Heart left ventricle (tissue), 16 donors: ENCODE measurements around the gene RUNX2. TPM values are rescaled to one million over a fixed set of nuclear protein-coding genes. Genes with fewer than 3 reads are reported as not detected.
A peak's percentile ranks its signal among the peaks of the same experiment; 100 is the strongest.

Experiments
- ATAC-seq, 4 donors: fragments of 200-7000 bp; cut with Tn5 transposase; one replicate each; pipeline ENCODE4 v1.9.1; 2020 to 2022; ENCODE audit warnings: moderate library complexity in 4 of 4, mild to moderate bottlenecking in 3 of 4, moderate number of reproducible peaks in 1 of 4
- DNase-seq, 5 donors: peaks; one replicate each; pipeline ENCODE4 v3.0.0-alpha.2; 2020
- H3K27ac ChIP-seq, 12 donors: fragments of 200-600 bp; sonication (generic) in 4 of 12; one replicate each; pipeline versions ENCODE4 v1.5.0 to v1.8.0; 2016 to 2022; ENCODE audit warnings: mild to moderate bottlenecking in 2 of 12
- H3K27me3 ChIP-seq, 9 donors: fragments of 200-600 bp; sonication (generic) in 2 of 9; one replicate each; pipeline versions ENCODE4 v1.5.1 to v1.8.0; 2016 to 2022; ENCODE audit warnings: mild to moderate bottlenecking in 3 of 9
- H3K36me3 ChIP-seq, 9 donors: fragments of 200-600 bp; sonication (generic) in 2 of 9; one replicate each; pipeline versions ENCODE4 v1.5.0 to v1.8.0; 2018 to 2022; ENCODE audit warnings: mild to moderate bottlenecking in 2 of 9
- H3K4me1 ChIP-seq, 12 donors: fragments of 200-600 bp; sonication (generic) in 4 of 12; one replicate each; pipeline versions ENCODE4 v1.5.0 to v1.8.0; 2016 to 2022; ENCODE audit warnings: mild to moderate bottlenecking in 3 of 12
- H3K4me3 ChIP-seq, 12 donors: fragments of 200-600 bp; sonication (generic) in 4 of 12; one replicate each; pipeline versions ENCODE4 v1.5.0 to v1.8.0; 2017 to 2022; ENCODE audit warnings: mild to moderate bottlenecking in 9 of 12, moderate library complexity in 4 of 12
- H3K9me3 ChIP-seq, 12 donors: fragments of 200-600 bp; sonication (generic) in 4 of 12; one replicate each; pipeline versions ENCODE4 v1.5.0 to v1.8.0; 2016 to 2022; ENCODE audit warnings: mild to moderate bottlenecking in 1 of 12
- POLR2A ChIP-seq, 2 donors: fragments of 450-650 bp; IDR thresholded peaks; one replicate each; pipeline ENCODE4 v1.6.1; 2017; ENCODE audit warnings: antibody characterized with exemption in 2 of 2, mild to moderate bottlenecking in 2 of 2, moderate library complexity in 2 of 2
- WGBS, 4 donors: extraction: QIAGEN DNeasy Blood & Tissue Kit in 2 of 4; methylation state at CpG; one replicate each; pipeline versions ENCODE4 v1.1.5 to v1.1.7; 2013 to 2018; 5-methylcytosine and 5-hydroxymethylcytosine counted together
- intact Hi-C, 10 donors: fragments of 100-400 bp; cut with DNase I; formaldehyde crosslinking; loops; one replicate each; pipeline versions ENCODE4 v1.11.1 to v1.14.2; 2022
- polyA plus RNA-seq, 2 donors: library from polyadenylated mRNA; stranded (reverse); fragments of 200-250 nt; gene quantifications; one replicate each; pipeline ENCODE4 v1.2.3, GENCODE V29; 2013
- total RNA-seq, 9 donors: library from RNA; depleted of rRNA in 2 of 9; stranded (reverse); fragments of >200 nt in 2 of 9; fragmentation: NEBNext Ultra II Directional in 3 of 9; extraction: Animal tissue kit (Norgen Biotek cat#: 25700) in 3 of 9; gene quantifications; one replicate each; pipeline versions ENCODE4 v1.1.0 to v1.2.4, GENCODE V29; 2016 to 2023
- TF ChIP-seq, protein P1 (sequence below), 12 donors: fragments of 200-600 bp; sonication (generic) in 4 of 12; IDR thresholded peaks; one replicate each; pipeline versions ENCODE4 v1.5.0 to v1.8.0; 2018 to 2022; ENCODE audit warnings: antibody characterized with exemption in 12 of 12, mild to moderate bottlenecking in 5 of 12
- donor health status: ischemic (EF 13 %, LVEDD 7.1; RV severe dilation, severe dysfunction).
- donor health status: healthy with polysubstance abuse.
- donor health status: DM: no; HTN: yes; CAD: no.
- donor health status: DM: no; HTN: no; CAD: no.
- donor health status: ischemic (EF 25% LVEDD 6.9; RV normal size, moderate dysfunction).
- donor health status: ischemic (EF 25% LVEDD 5.7; RV mildly dilated, moderate dysfunction).
- donor health status: healthy.
- donor health status: DM: yes; HTN: yes; CAD: no.
- donor health status: ischemic (EF 35%, LVEDD 5.7; RV mildly dilated, moderate dysfunction).
- donor health status: nonischemic (EF 11% LVEDD 7.7; RV severe dilation, severe dysfunction).
- donor health status: DM: yes; HTN: yes; CAD: no.
- donor health status: PGD.
- donor health status: ischemic (EF 29% LVEDD 5.4; RV normal size, mild dysfunction).
- donor health status: nonischemic (EF 23%, LVEDD 6.1; RV moderate dilation, normal function).

Gene RUNX2
- total and polyA plus RNA-seq, 11 donors, result 0.37 to 3.1 (median 2.0) TPM

DNA sequence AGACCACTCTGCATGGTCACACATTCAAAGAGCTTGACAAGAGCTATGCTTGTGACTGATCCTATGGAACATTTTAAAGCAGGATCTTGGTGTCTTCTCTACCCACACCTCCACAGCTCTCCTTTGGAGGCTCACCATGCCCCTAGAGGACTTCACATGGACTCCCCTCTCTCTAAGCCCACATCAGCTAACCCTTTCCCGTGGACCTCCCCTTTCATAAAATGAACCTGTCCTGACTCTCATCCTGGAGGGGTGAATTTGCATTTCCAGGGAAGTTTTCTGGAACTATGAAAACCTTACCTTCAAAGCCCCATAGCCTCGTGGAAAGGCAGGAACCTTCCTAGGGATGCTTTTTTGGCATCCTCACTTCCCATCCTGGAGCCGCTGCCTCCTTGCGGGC, 234.0 kb downstream of the RUNX2 start:
- intact Hi-C loops, result no loop called here
- whole genome bisulfite sequencing, 4 donors, result 85 to 91% (median 88%) methylated on average over 4 of the region's 4 CpGs

DNA sequence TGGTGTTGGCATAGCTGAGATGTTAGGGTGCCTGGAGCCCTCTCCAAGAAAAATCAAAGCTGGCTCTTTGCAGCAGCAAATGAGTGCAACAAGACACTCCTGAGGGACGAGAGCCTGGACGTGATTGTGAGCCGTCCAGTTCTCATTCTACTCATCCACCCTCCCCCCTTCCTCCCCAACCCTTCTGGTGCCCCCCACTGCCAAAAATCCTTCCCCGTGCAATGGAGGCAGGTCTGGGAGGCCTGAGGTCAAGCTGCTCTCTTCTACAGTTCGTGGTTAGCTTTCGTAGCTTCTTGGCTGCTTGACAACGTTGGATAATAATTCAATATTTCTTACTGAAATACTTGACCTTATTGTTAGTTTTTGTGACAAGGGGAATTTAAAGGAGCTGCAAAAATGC, 234.9 kb downstream of the RUNX2 start:
- no peak overlapping the region for H3K4me3 ChIP-seq
- ATAC-seq, result no peak

More for the DNA sequence above, 234.0 kb downstream of the RUNX2 start:
- H3K27me3 ChIP-seq, result no peaks in the 10 kb centered on the region
- peaks cover 0 to 12% (median 4%) of the 10 kb centered on the region in 12 donors for H3K4me1 ChIP-seq
- ATAC-seq (no peak), DNase-seq (no peak)
- no peaks in the 10 kb centered on the region for H3K9me3 ChIP-seq
- H3K27ac ChIP-seq, result no peak overlapping the region
- H3K36me3 ChIP-seq, result no peaks in the 10 kb centered on the region
- TF ChIP-seq, protein P1, sequence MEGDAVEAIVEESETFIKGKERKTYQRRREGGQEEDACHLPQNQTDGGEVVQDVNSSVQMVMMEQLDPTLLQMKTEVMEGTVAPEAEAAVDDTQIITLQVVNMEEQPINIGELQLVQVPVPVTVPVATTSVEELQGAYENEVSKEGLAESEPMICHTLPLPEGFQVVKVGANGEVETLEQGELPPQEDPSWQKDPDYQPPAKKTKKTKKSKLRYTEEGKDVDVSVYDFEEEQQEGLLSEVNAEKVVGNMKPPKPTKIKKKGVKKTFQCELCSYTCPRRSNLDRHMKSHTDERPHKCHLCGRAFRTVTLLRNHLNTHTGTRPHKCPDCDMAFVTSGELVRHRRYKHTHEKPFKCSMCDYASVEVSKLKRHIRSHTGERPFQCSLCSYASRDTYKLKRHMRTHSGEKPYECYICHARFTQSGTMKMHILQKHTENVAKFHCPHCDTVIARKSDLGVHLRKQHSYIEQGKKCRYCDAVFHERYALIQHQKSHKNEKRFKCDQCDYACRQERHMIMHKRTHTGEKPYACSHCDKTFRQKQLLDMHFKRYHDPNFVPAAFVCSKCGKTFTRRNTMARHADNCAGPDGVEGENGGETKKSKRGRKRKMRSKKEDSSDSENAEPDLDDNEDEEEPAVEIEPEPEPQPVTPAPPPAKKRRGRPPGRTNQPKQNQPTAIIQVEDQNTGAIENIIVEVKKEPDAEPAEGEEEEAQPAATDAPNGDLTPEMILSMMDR (IDR thresholded peaks at IDR 0.05), result no peak
- no peak for TF ChIP-seq POLR2A (IDR thresholded peaks at IDR 0.05)
- no peak overlapping the region for H3K4me3 ChIP-seq

GRCh38 chr6:45563844-45564243, 235.7 kb downstream of the RUNX2 start:
- H3K4me1 ChIP-seq, result peaks cover 0 to 12% (median 3%) of the 10 kb centered on the region in 12 donors
- DNase-seq, result no peak
- H3K36me3 ChIP-seq, result no peaks in the 10 kb centered on the region
- ATAC-seq, result peak in 3 of 4 donors; percentile 59 to 76 (median 75)
- WGBS, 4 donors, result 83 to 94% (median 87%) methylated on average over 2 of the region's 2 CpGs
- no peak overlapping the region for H3K4me3 ChIP-seq
- H3K9me3 ChIP-seq, result no peaks in the 10 kb centered on the region
- peak overlapping the region in 3 of 12 donors; percentile 6 to 58 (median 9) for H3K27ac ChIP-seq
- intact Hi-C loops, result no loop called here
- no peak for TF ChIP-seq POLR2A (IDR thresholded peaks at IDR 0.05)
- TF ChIP-seq, protein P1 (IDR thresholded peaks at IDR 0.05), result no peak
- H3K27me3 ChIP-seq, result no peaks in the 10 kb centered on the region

More for the DNA sequence above, 234.9 kb downstream of the RUNX2 start:
- H3K27ac ChIP-seq, result no peak overlapping the region
- no peaks in the 10 kb centered on the region for H3K27me3 ChIP-seq
- H3K9me3 ChIP-seq, result no peaks in the 10 kb centered on the region
- H3K4me1 ChIP-seq, result peaks cover 0 to 12% (median 4%) of the 10 kb centered on the region in 12 donors
- H3K36me3 ChIP-seq, result no peaks in the 10 kb centered on the region
- 52 to 63% (median 56%) methylated on average over 7 of the region's 7 CpGs for WGBS, 4 donors
- intact Hi-C loops, result no loop called here
- no peak for DNase-seq
- no peak for TF ChIP-seq POLR2A (IDR thresholded peaks at IDR 0.05)
- TF ChIP-seq, protein P1 (IDR thresholded peaks at IDR 0.05), result no peak

- Histone ChIP-seq H3K27me3 (no peaks in the 10 kb centered on the region), H3K27ac (no peak overlapping the region), H3K4me3 (no peak overlapping the region), H3K36me3 (no peaks in the 10 kb centered on the region), H3K4me1 (peaks cover 0 to 12% (median 2%) of the 10 kb centered on the region in 12 donors), H3K9me3 (no peaks in the 10 kb centered on the region)
- no peak for ATAC-seq
- intact Hi-C loops, result no loop called here
- 44 to 57% (median 53%) methylated on average over 4 of the region's 4 CpGs for WGBS, 4 donors
- DNase-seq, result no peak
- TF ChIP-seq, protein P1 (IDR thresholded peaks at IDR 0.05), result no peak
- no peak for TF ChIP-seq POLR2A (IDR thresholded peaks at IDR 0.05)
These were observed 238.8 kb downstream of the RUNX2 start for GRCh38 chr6:45566882-45567281.
